MCF 10A (cell line): ENCODE data around the gene RAB1A. TPM values are rescaled to one million over a fixed set of nuclear protein-coding genes. Genes with fewer than 3 reads are reported as not detected.

Source experiments
- BruUV-seq: library from RNA; stranded (reverse); fragments of 400-500 nt; replicated peaks from 2 replicates; lab custom pipeline; 2021; lab: Mats Ljungman, UMichigan
- CTCF ChIA-PET: fragments of 300-600 bp; sonication (Branson Sonifier 250); formaldehyde crosslinking; extraction: SDS; loops from one replicate; lab custom pipeline; 2021; ENCODE audit warnings: antibody characterized with exemption, inconsistent platforms; lab: Yijun Ruan, JAX
- POLR2A ChIA-PET: fragments of 300-600, 350-650 bp; sonication (Branson Sonifier 250); formaldehyde crosslinking; extraction: SDS; loops from one replicate; lab custom pipeline; 2020; ENCODE audit warnings: antibody characterized with exemption, inconsistent platforms; lab: Yijun Ruan, JAX
- DNase-seq: peaks from one replicate; pipeline ENCODE4 v3.0.0-alpha.2; 2018; ENCODE audit not compliant: unreplicated experiment
- H3K27ac Mint-ChIP-seq: one replicate; pipeline ENCODE4 v1.8.0; 2022; ENCODE audit warnings: mild to moderate bottlenecking, low read depth, mixed read lengths; ENCODE audit not compliant: unreplicated experiment
- H3K27me3 Mint-ChIP-seq: one replicate; pipeline ENCODE4 v1.8.0; 2022; ENCODE audit warnings: mixed read lengths; ENCODE audit not compliant: insufficient read depth, unreplicated experiment
- H3K36me3 Mint-ChIP-seq: one replicate; pipeline ENCODE4 v1.8.0; 2022; ENCODE audit warnings: mild to moderate bottlenecking, moderate library complexity, mixed read lengths; ENCODE audit not compliant: insufficient read depth, unreplicated experiment
- H3K4me1 Mint-ChIP-seq: one replicate; pipeline ENCODE4 v1.8.0; 2022; ENCODE audit warnings: mixed read lengths; ENCODE audit not compliant: insufficient read depth, unreplicated experiment
- H3K4me3 Mint-ChIP-seq: one replicate; pipeline ENCODE4 v1.8.0; 2022; ENCODE audit warnings: mild to moderate bottlenecking, moderate library complexity, mixed read lengths; ENCODE audit not compliant: unreplicated experiment
- H3K9me3 Mint-ChIP-seq: one replicate; pipeline ENCODE4 v1.8.0; 2022; ENCODE audit warnings: mixed read lengths; ENCODE audit not compliant: unreplicated experiment
- CTCF ChIP-seq: fragments of 200-600 bp; IDR thresholded peaks from one replicate; pipeline ENCODE4 v1.8.0; 2022; ENCODE audit warnings: antibody characterized with exemption, mild to moderate bottlenecking; ENCODE audit not compliant: unreplicated experiment
- intact Hi-C: fragments of 100-400 bp; cut with micrococcal nuclease; formaldehyde crosslinking; loops from 2 replicates; pipeline ENCODE4 v1.14.1; 2022
- total RNA-seq: library from RNA; stranded (reverse); gene quantifications from 2 replicates; pipeline ENCODE4 v1.2.3, GENCODE V29; 2022

Gene RAB1A
- total RNA-seq, 1 experiment from 2014 or later = 131 TPM

- ChIA-PET CTCF (interaction anchor here (0.6 to 0.7 kb wide), 2 partner anchors 89 to 167 kb away, joined by 3 to 9 read pairs; no protein-coding TSS in a partner anchor), POLR2A (interaction anchor here (2.4 kb wide), 1 partner anchor 17 kb away, joined by 9 read pairs; the partner anchor contains the start of gene RAB1A)
- no peak for TF ChIP-seq CTCF
- Mint-ChIP-seq H3K36me3 (no peaks in the 10 kb centered on the region), H3K4me3 (no peak overlapping the region), H3K27me3 (no peaks in the 10 kb centered on the region), H3K27ac (no peak overlapping the region), H3K4me1 (no peaks in the 10 kb centered on the region), H3K9me3 (no peaks in the 10 kb centered on the region)
- intact Hi-C loops = no loop called here
- BruUV-seq = no TSS peak
- no peak for DNase-seq
Measured at GRCh38 chr2:65146078-65146477, 16.2 kb upstream of the RAB1A start.

- no peak overlapping the region for H3K27ac Mint-ChIP-seq
- no peak for TF ChIP-seq CTCF
- BruUV-seq = no TSS peak
- DNase-seq = no peak
- CTCF ChIA-PET = no interaction called here
- POLR2A ChIA-PET = no interaction called here
- no peaks in the 10 kb centered on the region for H3K9me3 Mint-ChIP-seq
- H3K4me1 Mint-ChIP-seq = no peaks in the 10 kb centered on the region
- intact Hi-C loops = no loop called here
- H3K4me3 Mint-ChIP-seq = no peak overlapping the region
- no peaks in the 10 kb centered on the region for H3K27me3 Mint-ChIP-seq
- H3K36me3 Mint-ChIP-seq = no peaks in the 10 kb centered on the region
Measured at GRCh38 chr2:65144571-65144970, 14.7 kb upstream of the RAB1A start.

GRCh38 chr2:65142515-65142914 lies 12.6 kb upstream of the RAB1A start:
- Mint-ChIP-seq H3K36me3 (no peaks in the 10 kb centered on the region), H3K27ac (no peak overlapping the region), H3K4me3 (no peak overlapping the region), H3K27me3 (no peaks in the 10 kb centered on the region), H3K9me3 (no peaks in the 10 kb centered on the region), H3K4me1 (no peaks in the 10 kb centered on the region)
- peak; percentile 39 for DNase-seq
- ChIA-PET POLR2A (interaction anchor here (0.6 kb wide), 1 partner anchor 244 kb away, joined by 3 read pairs; no protein-coding TSS in a partner anchor), CTCF (interaction anchor here (0.7 to 1.1 kb wide), 3 partner anchors 9 to 102 kb away, joined by 3 to 4 read pairs (median 3); no protein-coding TSS in a partner anchor)
- TF ChIP-seq CTCF = peak; percentile 30
- BruUV-seq = no TSS peak
- intact Hi-C loops = no loop called here

- Mint-ChIP-seq H3K36me3 (no peaks in the 10 kb centered on the region), H3K9me3 (no peaks in the 10 kb centered on the region), H3K4me3 (no peak overlapping the region), H3K4me1 (peaks cover 6% of the 10 kb centered on the region), H3K27ac (no peak overlapping the region), H3K27me3 (no peaks in the 10 kb centered on the region)
- DNase-seq = no peak
- no peak for TF ChIP-seq CTCF
- ChIA-PET POLR2A (no interaction called here), CTCF (interaction anchor here (0.6 kb wide), 2 partner anchors 18 to 434 kb away, joined by 3 read pairs; no protein-coding TSS in a partner anchor)
- BruUV-seq = no TSS peak
- intact Hi-C loops = no loop called here
Measured at GRCh38 chr2:65137197-65137775, 7.4 kb upstream of the RAB1A start.
